Measurements from ENCODE around the gene BST1. TPM values are rescaled to one million over a fixed set of nuclear protein-coding genes. Genes with fewer than 3 reads are reported as not detected.

BST1 gene
- polyA plus RNA-seq, 3 donors = 140 to 297 (median 266) TPM

DNA sequence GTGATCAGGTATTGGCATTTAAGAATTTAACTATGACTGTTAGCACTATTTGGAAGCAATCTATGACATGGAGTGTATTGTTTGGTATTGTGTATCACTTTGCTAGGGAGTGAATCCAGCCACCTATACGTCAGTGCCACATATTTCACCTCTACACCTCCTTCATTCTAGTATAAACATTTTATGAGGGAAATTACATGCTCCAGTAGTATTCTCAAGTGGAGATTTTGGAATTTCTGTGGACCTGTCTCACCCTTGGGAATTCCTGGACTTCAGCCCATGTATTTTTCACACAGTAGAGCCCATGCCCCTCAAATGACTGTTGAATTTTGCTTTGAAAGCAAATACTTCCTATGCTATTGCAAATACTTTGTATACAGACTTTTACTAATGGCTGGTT is 11.3 kb downstream of the BST1 start:
- no peak for DNase-seq
- WGBS (ENCODE audit: insufficient coverage) = no CpG with 5 or more reads among the region's 1 CpG
- H3K27ac ChIP-seq (ENCODE audit: low read depth in 1 of 2, low read length in 2 of 2) = peak overlapping the region in 1 of 2 donors; percentile 44
- no peak for TF ChIP-seq CTCF (IDR thresholded peaks at IDR 0.05)
- no peak overlapping the region for H3K4me3 ChIP-seq (replicated peaks in 1 of 3; ENCODE audit: low read depth in 2 of 3, low read length in 3 of 3)
- H2AFZ ChIP-seq (ENCODE audit: insufficient read depth, low read depth, low read length, poor library complexity, severe bottlenecking) = no peak overlapping the region
- H3K4me2 ChIP-seq (replicated peaks; ENCODE audit: extremely low read depth, low read length, poor library complexity, severe bottlenecking) = no peak overlapping the region
- intact Hi-C loops (cut with micrococcal nuclease) = no loop called here
- no peak overlapping the region for H3K9ac ChIP-seq (ENCODE audit: insufficient read depth, low read length, poor library complexity, severe bottlenecking)
- peaks cover 79% of the 10 kb centered on the region for H3K79me2 ChIP-seq (ENCODE audit: insufficient read depth, low read length)
- H3K27ac Mint-ChIP-seq = no peak overlapping the region
- no peaks in the 10 kb centered on the region for H3K27me3 ChIP-seq (ENCODE audit: control insufficient read depth in 2 of 2, insufficient read depth in 2 of 2, low read length in 2 of 2)
- H3K9me3 ChIP-seq (replicated peaks in 1 of 2; ENCODE audit: control insufficient read depth in 1 of 2, insufficient read depth in 1 of 2, low read length in 2 of 2) = no peaks in the 10 kb centered on the region
- H3K4me3 Mint-ChIP-seq = no peak overlapping the region
- peaks cover 9 to 10% of the 10 kb centered on the region in 2 donors for H3K4me1 ChIP-seq (ENCODE audit: control insufficient read depth in 1 of 2, insufficient read depth in 2 of 2, low read length in 2 of 2)
- H3K27me3 Mint-ChIP-seq (ENCODE audit: low read depth in 3 of 3) = no peaks in the 10 kb centered on the region
- H4K20me1 ChIP-seq (ENCODE audit: insufficient read depth, low read length) = peaks cover 26% of the 10 kb centered on the region
- H3K4me1 Mint-ChIP-seq = peaks cover 14% of the 10 kb centered on the region
- peaks cover 90 to 98% of the 10 kb centered on the region in 2 donors for H3K36me3 ChIP-seq (replicated peaks in 1 of 2; ENCODE audit: control insufficient read depth in 1 of 2, insufficient read depth in 2 of 2, low read length in 2 of 2)
- peaks cover 77 to 90% of the 10 kb centered on the region in 2 donors for H3K36me3 Mint-ChIP-seq
- H3K9me3 Mint-ChIP-seq = no peaks in the 10 kb centered on the region

DNA sequence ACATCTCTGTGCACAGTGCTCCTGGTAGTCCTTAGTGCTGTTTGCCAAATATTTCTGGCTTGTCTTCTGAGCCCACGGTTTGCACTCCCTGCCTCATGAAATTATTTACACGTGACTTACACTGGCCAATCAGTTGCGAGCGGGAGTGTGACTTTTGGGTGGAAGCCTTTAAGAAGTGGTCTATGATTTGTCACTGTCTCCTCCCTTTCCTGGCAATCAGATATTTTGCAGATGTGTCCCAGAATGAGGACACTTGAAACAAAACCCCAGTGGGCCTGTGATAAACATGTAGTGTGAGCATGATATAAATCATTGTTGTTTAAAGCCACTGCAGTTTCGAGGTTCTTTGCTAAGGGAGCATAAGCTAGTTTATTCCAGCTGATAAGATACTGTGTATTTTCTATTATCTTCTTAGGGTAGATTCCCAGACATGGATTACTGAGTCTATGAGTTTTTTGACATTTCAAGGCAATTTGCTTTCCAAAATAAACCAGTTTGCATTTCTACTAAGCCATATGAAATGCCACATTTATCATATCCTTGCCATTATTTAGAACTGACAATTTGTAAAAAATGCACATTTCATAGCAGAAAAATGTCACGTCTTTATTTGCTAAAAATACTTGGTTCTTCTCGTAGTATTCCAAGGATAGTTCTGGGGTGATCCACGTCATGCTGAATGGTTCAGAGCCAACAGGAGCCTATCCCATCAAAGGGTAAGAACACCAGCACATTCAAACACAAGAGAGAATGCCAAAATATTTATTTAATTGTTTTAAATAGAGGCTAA is 12.0 kb downstream of the BST1 start:
- H2AFZ ChIP-seq (ENCODE audit: insufficient read depth, low read depth, low read length, poor library complexity, severe bottlenecking) = no peak overlapping the region
- no peak for DNase-seq
- Mint-ChIP-seq H3K27ac (peak overlapping the region in 3 of 7 donors; percentile 2 to 61 (median 22)), H3K9me3 (peaks cover 0 to 2% (median 0%) of the 10 kb centered on the region in 7 donors), H3K4me3 (no peak overlapping the region), H3K36me3 (peaks cover 80 to 92% of the 10 kb centered on the region in 2 donors), H3K4me1 (peaks cover 20% of the 10 kb centered on the region), H3K27me3 (ENCODE audit: low read depth in 3 of 3) (peaks cover 0 to 2% (median 0%) of the 10 kb centered on the region in 3 donors)
- no peak overlapping the region for H3K9ac ChIP-seq (ENCODE audit: insufficient read depth, low read length, poor library complexity, severe bottlenecking)
- H3K36me3 ChIP-seq (replicated peaks in 1 of 2; ENCODE audit: control insufficient read depth in 1 of 2, insufficient read depth in 2 of 2, low read length in 2 of 2) = peaks cover 91 to 97% of the 10 kb centered on the region in 2 donors
- no peak overlapping the region for H3K4me3 ChIP-seq (replicated peaks in 1 of 3; ENCODE audit: low read depth in 2 of 3, low read length in 3 of 3)
- H3K4me2 ChIP-seq (replicated peaks; ENCODE audit: extremely low read depth, low read length, poor library complexity, severe bottlenecking) = no peak overlapping the region
- no peaks in the 10 kb centered on the region for H3K27me3 ChIP-seq (ENCODE audit: control insufficient read depth in 2 of 2, insufficient read depth in 2 of 2, low read length in 2 of 2)
- TF ChIP-seq CTCF (IDR thresholded peaks at IDR 0.05) = no peak
- peaks cover 81% of the 10 kb centered on the region for H3K79me2 ChIP-seq (ENCODE audit: insufficient read depth, low read length)
- peaks cover 16 to 17% of the 10 kb centered on the region in 2 donors for H3K4me1 ChIP-seq (ENCODE audit: control insufficient read depth in 1 of 2, insufficient read depth in 2 of 2, low read length in 2 of 2)
- intact Hi-C loops (cut with micrococcal nuclease) = no loop called here
- H3K27ac ChIP-seq (ENCODE audit: low read depth in 1 of 2, low read length in 2 of 2) = peak overlapping the region in 1 of 2 donors; percentile 44
- H3K9me3 ChIP-seq (replicated peaks in 1 of 2; ENCODE audit: control insufficient read depth in 1 of 2, insufficient read depth in 1 of 2, low read length in 2 of 2) = no peaks in the 10 kb centered on the region
- 100% methylated on average over 2 of the region's 8 CpGs for WGBS (ENCODE audit: insufficient coverage)
- peaks cover 23% of the 10 kb centered on the region for H4K20me1 ChIP-seq (ENCODE audit: insufficient read depth, low read length)
